T-cell (primary cell): ENCODE measurements around the gene TEX11. TPM values are rescaled to one million over a fixed set of nuclear protein-coding genes. Genes with fewer than 3 reads are reported as not detected.
"Not testable (repeated sequence)": the region's sequence is repeated elsewhere in the genome, so short reads cannot be mapped to it uniquely, and the experiment has no call there.

Source experiments
- ATAC-seq, 4 experiments: fragments of 200-7000 bp in 3 of 4; fragments of 150-1000 bp in 1 of 4; cut with Tn5 transposase; replicated peaks in 1 of 4; 1 replicate in 3 of 4; 2 replicates in 1 of 4; pipeline ENCODE4 v1.10.0; 2021; ENCODE audit warnings: moderate library complexity in 3 of 4, mild to moderate bottlenecking in 2 of 4, moderate number of reproducible peaks in 1 of 4
- CTCF ChIA-PET, 2 donors: fragments of 300-600 bp; sonication (Branson Sonifier 250); formaldehyde crosslinking; loops; one replicate each; lab custom pipeline; 2022; ENCODE audit warnings: antibody characterized with exemption in 2 of 2; lab: Charles Lee
- POLR2A ChIA-PET, 2 donors: fragments of 300-600 bp; sonication (Branson Sonifier 250); formaldehyde crosslinking; loops; one replicate each; lab custom pipeline; 2022; ENCODE audit warnings: antibody characterized with exemption in 2 of 2; lab: Charles Lee
- DNase-seq, 35 experiments: peaks; one replicate each; pipeline versions ENCODE4 v3.0.0 to v3.0.0-alpha.2; 2013 to 2023
- H3K27ac ChIP-seq: one replicate; pipeline ENCODE4 v1.5.1; 2013; ENCODE audit warnings: low read length
- H3K27me3 ChIP-seq, 2 experiments: replicated peaks in 1 of 2; 1 replicate in 1 of 2; 2 replicates in 1 of 2; pipeline versions ENCODE4 v1.6.1 to v1.7.0; 2013; ENCODE audit warnings: low read length in 1 of 2, mixed read lengths in 1 of 2; ENCODE audit not compliant: control insufficient read depth in 2 of 2, insufficient read depth in 2 of 2; ENCODE audit errors: extremely low read depth in 1 of 2
- H3K36me3 ChIP-seq, 2 donors: 1 replicate in 1 of 2; 2 replicates in 1 of 2; pipeline versions ENCODE4 v1.6.1 to v1.7.0; 2013; ENCODE audit warnings: low read length in 1 of 2; ENCODE audit not compliant: control insufficient read depth in 2 of 2, insufficient read depth in 1 of 2; ENCODE audit errors: extremely low read depth in 1 of 2
- H3K4me1 ChIP-seq, 2 experiments: 1 replicate in 1 of 2; 2 replicates in 1 of 2; pipeline versions ENCODE4 v1.6.1 to v1.7.0; 2013; ENCODE audit warnings: low read length in 2 of 2, mixed read lengths in 1 of 2; ENCODE audit not compliant: insufficient read depth in 2 of 2, control insufficient read depth in 1 of 2; ENCODE audit errors: extremely low read depth in 1 of 2
- H3K4me3 ChIP-seq, 2 donors: 1 replicate in 1 of 2; 2 replicates in 1 of 2; pipeline versions ENCODE4 v1.5.1 to v1.7.0; 2013; ENCODE audit warnings: mild to moderate bottlenecking in 2 of 2, low read length in 1 of 2, moderate library complexity in 1 of 2; ENCODE audit not compliant: control insufficient read depth in 1 of 2; ENCODE audit errors: extremely low read depth in 1 of 2
- H3K9me3 ChIP-seq: 2 replicates; pipeline ENCODE4 v1.7.0; 2013
- H3K27ac Mint-ChIP-seq, 2 donors: one replicate each; pipeline ENCODE4 v1.8.0; 2020 to 2021; ENCODE audit warnings: mild to moderate bottlenecking in 2 of 2, mixed read lengths in 2 of 2
- H3K27me3 Mint-ChIP-seq, 2 donors: one replicate each; pipeline ENCODE4 v1.8.0; 2021 to 2022; ENCODE audit warnings: mixed read lengths in 2 of 2
- H3K36me3 Mint-ChIP-seq: one replicate; pipeline ENCODE4 v1.8.0; 2021; ENCODE audit warnings: mixed read lengths
- H3K4me1 Mint-ChIP-seq, 3 donors: one replicate each; pipeline ENCODE4 v1.8.0; 2020 to 2022; ENCODE audit warnings: mixed read lengths in 3 of 3, mild to moderate bottlenecking in 1 of 3
- H3K4me3 Mint-ChIP-seq, 3 donors: one replicate each; pipeline ENCODE4 v1.8.0; 2020 to 2022; ENCODE audit warnings: mild to moderate bottlenecking in 3 of 3, mixed read lengths in 3 of 3, moderate library complexity in 3 of 3
- H3K9me3 Mint-ChIP-seq, 3 donors: one replicate each; pipeline ENCODE4 v1.8.0; 2020 to 2022; ENCODE audit warnings: mixed read lengths in 3 of 3
- WGBS: methylation state at CpG from one replicate; pipeline ENCODE4 v1.1.5; 2013; ENCODE audit warnings: missing lambda C conversion rate; ENCODE audit not compliant: insufficient coverage; 5-methylcytosine and 5-hydroxymethylcytosine counted together
- total RNA-seq, 35 experiments: library from RNA in 6 of 35; stranded (reverse) in 6 of 35; fragments of 120-200 nt in 1 of 35; gene quantifications; one replicate each; pipeline versions ENCODE4 v1.2.1 to v1.2.4 and lab custom pipeline; 2013 to 2026

TEX11 gene
- total RNA-seq, 5 donors from 2014 or later (not counting 1 experiment from before 2014, with no cell fraction given): not detected

DNA sequence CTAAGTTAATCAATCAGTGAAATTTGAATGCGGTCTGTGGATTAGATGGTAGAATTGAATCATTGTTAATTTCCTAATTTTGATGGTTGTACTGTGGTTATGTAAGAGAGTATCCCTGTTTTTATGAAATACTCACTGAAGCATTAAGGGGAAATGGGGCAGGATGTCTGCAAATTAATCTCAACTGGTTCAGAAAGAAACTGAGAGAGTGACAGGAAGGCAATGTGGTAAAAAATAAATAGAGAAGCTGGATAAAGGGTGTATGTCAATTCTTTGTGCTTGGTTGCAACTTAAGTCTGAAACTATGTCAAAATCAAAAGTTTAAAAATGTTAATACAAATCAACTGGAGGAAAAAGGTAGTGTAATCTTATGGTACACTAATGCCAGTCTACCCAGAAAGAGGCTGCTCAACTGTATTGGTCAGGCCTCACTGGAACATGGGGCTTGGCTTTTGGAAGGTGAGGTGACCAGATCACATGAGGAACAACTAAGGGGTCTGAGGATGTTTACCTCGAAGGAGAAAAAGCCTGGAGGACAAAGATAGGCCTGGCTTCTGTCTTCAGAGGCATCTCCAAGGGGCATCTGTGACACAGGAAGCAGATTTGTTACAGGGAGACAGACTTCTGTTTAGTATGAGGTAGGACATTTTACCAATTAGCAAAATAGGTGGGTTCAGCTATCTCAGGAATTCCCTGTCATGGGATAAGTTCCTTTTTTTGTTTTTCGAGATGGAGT, 380.7 kb downstream of the TEX11 start:
- Histone ChIP-seq H3K4me3 (no peak overlapping the region), H3K4me1 (no peaks in the 10 kb centered on the region), H3K27me3 (no peaks in the 10 kb centered on the region), H3K27ac (no peak overlapping the region), H3K36me3 (no peaks in the 10 kb centered on the region), H3K9me3 (no peaks in the 10 kb centered on the region)
- H3K4me3 Mint-ChIP-seq: no peak overlapping the region
- WGBS: no CpG with 5 or more reads among the region's 3 CpGs
- H3K27ac Mint-ChIP-seq: no peak overlapping the region
- H3K27me3 Mint-ChIP-seq: peaks cover 0 to 10% of the 10 kb centered on the region in 2 donors
- H3K36me3 Mint-ChIP-seq: no peaks in the 10 kb centered on the region
- DNase-seq (no peak), ATAC-seq (no peak)
- POLR2A ChIA-PET: no interaction called here
- H3K4me1 Mint-ChIP-seq: no peaks in the 10 kb centered on the region
- no peaks in the 10 kb centered on the region for H3K9me3 Mint-ChIP-seq
- CTCF ChIA-PET: no interaction called here

DNA sequence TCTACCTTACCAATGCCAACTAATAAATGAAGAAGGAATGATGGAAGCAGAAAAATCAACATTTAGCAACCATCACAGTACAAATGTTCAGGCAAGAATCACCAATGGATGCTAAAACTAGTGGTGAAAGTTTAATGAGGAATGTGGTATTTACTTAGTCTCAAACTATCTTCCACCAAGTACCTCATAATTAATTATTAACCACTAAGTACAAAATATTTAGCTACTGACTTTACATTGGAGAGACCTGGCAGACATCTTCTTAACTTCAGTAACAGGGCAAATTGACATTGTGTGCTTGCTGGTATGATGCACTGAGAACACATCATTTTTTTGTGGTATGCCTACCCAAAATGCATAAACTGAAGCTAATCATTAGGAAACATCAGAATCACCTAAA, 381.5 kb downstream of the TEX11 start:
- no peaks in the 10 kb centered on the region for H3K4me1 ChIP-seq
- no peaks in the 10 kb centered on the region for H3K9me3 ChIP-seq
- CTCF ChIA-PET: no interaction called here
- Mint-ChIP-seq H3K27me3 (peaks cover 0 to 11% of the 10 kb centered on the region in 2 donors), H3K4me1 (no peaks in the 10 kb centered on the region), H3K9me3 (no peaks in the 10 kb centered on the region), H3K36me3 (no peaks in the 10 kb centered on the region), H3K27ac (no peak overlapping the region), H3K4me3 (no peak overlapping the region)
- H3K36me3 ChIP-seq: no peaks in the 10 kb centered on the region
- POLR2A ChIA-PET: no interaction called here
- H3K4me3 ChIP-seq: no peak overlapping the region
- no peak for ATAC-seq
- no peaks in the 10 kb centered on the region for H3K27me3 ChIP-seq
- no peak for DNase-seq
- H3K27ac ChIP-seq: no peak overlapping the region

GRCh38 chrX:70525733-70526132, 382.8 kb downstream of the TEX11 start:
- no peak for ATAC-seq

DNA sequence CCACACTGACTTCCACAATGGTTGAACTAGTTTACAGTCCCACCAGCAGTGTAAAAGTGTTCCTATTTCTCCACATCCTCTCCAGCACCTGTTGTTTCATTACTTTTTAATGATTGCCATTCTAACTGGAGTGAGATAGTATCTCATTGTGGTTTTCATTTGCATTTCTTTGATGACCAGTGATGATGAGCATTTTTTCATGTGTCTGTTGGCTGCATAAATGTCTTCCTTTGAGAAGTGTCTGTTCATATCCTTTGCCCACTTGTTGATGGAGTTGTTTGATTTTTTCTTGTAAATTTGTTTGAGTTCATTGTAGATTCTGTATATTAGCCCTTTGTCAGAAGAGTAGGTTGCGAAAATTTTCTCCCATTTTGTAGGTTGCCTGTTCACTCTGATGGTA, 392.8 kb downstream of the TEX11 start:
- H3K9me3 ChIP-seq, H3K4me3 ChIP-seq, POLR2A ChIA-PET, H3K9me3 Mint-ChIP-seq, H3K27ac ChIP-seq, H3K4me1 ChIP-seq, H3K4me1 Mint-ChIP-seq, H3K27me3 ChIP-seq, DNase-seq, H3K36me3 ChIP-seq, ATAC-seq, H3K4me3 Mint-ChIP-seq, CTCF ChIA-PET, H3K27ac Mint-ChIP-seq, H3K36me3 Mint-ChIP-seq: not testable (repeated sequence)
- no CpG with 5 or more reads among the region's 1 CpG for WGBS
- H3K27me3 Mint-ChIP-seq: peaks cover 3 to 19% of the 10 kb centered on the region in 2 donors

More at GRCh38 chrX:70525733-70526132, 382.8 kb downstream of the TEX11 start:
- H3K36me3 Mint-ChIP-seq: no peaks in the 10 kb centered on the region
- Histone ChIP-seq H3K9me3 (no peaks in the 10 kb centered on the region), H3K4me3 (no peak overlapping the region), H3K36me3 (no peaks in the 10 kb centered on the region), H3K4me1 (no peaks in the 10 kb centered on the region), H3K27me3 (no peaks in the 10 kb centered on the region), H3K27ac (no peak overlapping the region)
- POLR2A ChIA-PET: no interaction called here
- no peak for DNase-seq
- 100% methylated on average over 1 of the region's 8 CpGs for WGBS
- no peak overlapping the region for H3K4me3 Mint-ChIP-seq
- no peaks in the 10 kb centered on the region for H3K4me1 Mint-ChIP-seq
- H3K9me3 Mint-ChIP-seq: no peaks in the 10 kb centered on the region
- peaks cover 0 to 7% of the 10 kb centered on the region in 2 donors for H3K27me3 Mint-ChIP-seq
- H3K27ac Mint-ChIP-seq: no peak overlapping the region
- CTCF ChIA-PET: no interaction called here

DNA sequence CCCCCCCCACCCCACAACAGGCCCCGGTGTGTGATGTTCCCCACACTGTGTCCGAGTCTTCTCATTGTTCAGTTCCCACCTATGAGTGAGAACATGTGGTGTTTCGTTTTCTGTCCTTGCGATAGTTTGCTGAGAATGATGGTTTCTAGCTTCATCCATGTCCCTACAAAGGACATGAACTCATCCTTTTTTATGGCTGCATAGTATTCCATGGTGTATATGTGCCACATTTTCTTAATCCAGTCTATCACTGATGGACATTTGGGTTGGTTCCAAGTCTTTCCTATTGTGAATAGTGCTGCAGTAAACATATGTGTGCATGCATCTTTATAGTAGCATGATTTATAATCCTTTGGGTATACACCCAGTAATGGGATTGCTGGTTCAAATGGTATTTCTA, 393.2 kb downstream of the TEX11 start:
- no CpG with 5 or more reads among the region's 4 CpGs for WGBS
- H3K27ac ChIP-seq, H3K4me1 Mint-ChIP-seq, H3K4me3 Mint-ChIP-seq, DNase-seq, H3K9me3 Mint-ChIP-seq, H3K36me3 Mint-ChIP-seq, H3K27me3 ChIP-seq, H3K36me3 ChIP-seq, ATAC-seq, H3K9me3 ChIP-seq, H3K4me1 ChIP-seq, H3K4me3 ChIP-seq, POLR2A ChIA-PET, CTCF ChIA-PET, H3K27ac Mint-ChIP-seq: not testable (repeated sequence)
- H3K27me3 Mint-ChIP-seq: peaks cover 3 to 21% of the 10 kb centered on the region in 2 donors

DNA sequence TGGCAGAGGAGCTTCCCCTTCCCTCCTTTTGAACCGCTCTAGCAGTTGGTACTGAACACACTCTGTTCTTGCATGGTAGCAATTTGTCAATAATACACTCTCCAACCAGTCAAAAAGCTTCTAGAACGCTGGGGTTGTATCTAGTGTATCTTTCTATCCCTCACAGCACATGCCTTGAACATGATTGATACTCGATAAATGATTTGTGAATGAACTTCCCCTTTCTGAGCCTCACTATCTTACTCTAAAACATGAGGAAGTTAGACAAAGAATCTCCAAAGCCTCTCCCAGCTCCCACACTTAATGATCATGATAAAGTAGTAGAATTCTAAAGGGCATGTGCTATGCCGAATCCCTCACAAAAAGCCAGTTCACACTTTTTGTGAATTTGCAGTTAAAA, 399.4 kb downstream of the TEX11 start:
- H3K27me3 ChIP-seq: no peaks in the 10 kb centered on the region
- Mint-ChIP-seq H3K36me3 (no peaks in the 10 kb centered on the region), H3K4me3 (no peak overlapping the region), H3K27ac (no peak overlapping the region), H3K4me1 (peaks cover 0 to 17% (median 4%) of the 10 kb centered on the region in 3 donors), H3K9me3 (no peaks in the 10 kb centered on the region), H3K27me3 (peaks cover 1 to 24% of the 10 kb centered on the region in 2 donors)
- no CpG with 5 or more reads among the region's 4 CpGs for WGBS
- H3K9me3 ChIP-seq: no peaks in the 10 kb centered on the region
- no peak overlapping the region for H3K4me3 ChIP-seq
- no peak overlapping the region for H3K27ac ChIP-seq
- H3K4me1 ChIP-seq: peaks cover 0 to 7% of the 10 kb centered on the region in 2 experiments
- ChIA-PET CTCF (no interaction called here), POLR2A (no interaction called here)
- H3K36me3 ChIP-seq: no peaks in the 10 kb centered on the region
- DNase-seq: no peak
- ATAC-seq: no peak
